Brain microvascular endothelial cell (primary cell): ENCODE measurements around the gene HRH2.
"Not testable (repeated sequence)": the region's sequence is repeated elsewhere in the genome, so short reads cannot be mapped to it uniquely, and the experiment has no call there.

ENCODE experiments used
- DNase-seq: peaks from one replicate; pipeline ENCODE4 v3.0.0-alpha.2; 2020
- H3K27ac ChIP-seq: fragments of 250-450 bp; sonication (Bioruptor Pico); 2 replicates; pipeline ENCODE4 v1.5.1; 2020; ENCODE audit warnings: mild to moderate bottlenecking, moderate library complexity
- H3K27me3 ChIP-seq: fragments of 250-450 bp; sonication (Bioruptor Pico); replicated peaks from 2 replicates; pipeline ENCODE4 v1.5.1; 2020; ENCODE audit warnings: mild to moderate bottlenecking
- H3K36me3 ChIP-seq: fragments of 250-450 bp; sonication (Bioruptor Pico); replicated peaks from 2 replicates; pipeline ENCODE4 v1.5.1; 2020; ENCODE audit warnings: mild to moderate bottlenecking
- H3K4me3 ChIP-seq: 2 replicates; pipeline ENCODE4 v1.5.1; 2011; ENCODE audit warnings: low read depth, mild to moderate bottlenecking, control low read depth, low read length, moderate library complexity
- in situ Hi-C: cut with HindIII; loops from 2 replicates; pipeline ENCODE4 v1.10.0; 2017; ENCODE audit warnings: low sequenced_read_pairs, low pct_ligation_motif_present
- TF ChIP-seq, protein P1 (sequence below): IDR thresholded peaks from 2 replicates; pipeline ENCODE4 v1.5.1; 2011; ENCODE audit warnings: low read depth, mild to moderate bottlenecking, moderate library complexity, low read length, control low read depth, inconsistent platforms; ENCODE audit errors: missing control alignments

HRH2 gene

DNA sequence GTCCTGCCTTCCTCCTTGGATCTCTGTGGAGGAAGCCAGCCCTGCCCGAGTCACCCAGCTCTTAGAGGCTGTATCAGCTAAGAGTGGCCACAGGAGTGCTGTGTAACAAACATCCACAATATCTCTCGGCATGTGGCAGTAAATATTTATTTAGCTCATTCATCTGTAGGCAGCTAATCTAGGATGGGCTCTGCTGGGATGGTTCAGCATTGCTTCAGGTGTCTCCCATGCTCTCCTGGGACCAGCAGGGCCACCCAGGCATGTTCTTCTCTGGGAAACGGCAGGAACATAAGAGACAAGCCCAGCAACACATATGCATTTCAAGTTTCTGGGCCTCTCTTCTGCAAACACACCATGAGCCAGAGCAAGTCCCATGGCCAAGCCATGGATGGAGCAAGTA lies 56.1 kb downstream of the HRH2 start:
- no peaks in the 10 kb centered on the region for H3K27me3 ChIP-seq
- TF ChIP-seq, protein P1, sequence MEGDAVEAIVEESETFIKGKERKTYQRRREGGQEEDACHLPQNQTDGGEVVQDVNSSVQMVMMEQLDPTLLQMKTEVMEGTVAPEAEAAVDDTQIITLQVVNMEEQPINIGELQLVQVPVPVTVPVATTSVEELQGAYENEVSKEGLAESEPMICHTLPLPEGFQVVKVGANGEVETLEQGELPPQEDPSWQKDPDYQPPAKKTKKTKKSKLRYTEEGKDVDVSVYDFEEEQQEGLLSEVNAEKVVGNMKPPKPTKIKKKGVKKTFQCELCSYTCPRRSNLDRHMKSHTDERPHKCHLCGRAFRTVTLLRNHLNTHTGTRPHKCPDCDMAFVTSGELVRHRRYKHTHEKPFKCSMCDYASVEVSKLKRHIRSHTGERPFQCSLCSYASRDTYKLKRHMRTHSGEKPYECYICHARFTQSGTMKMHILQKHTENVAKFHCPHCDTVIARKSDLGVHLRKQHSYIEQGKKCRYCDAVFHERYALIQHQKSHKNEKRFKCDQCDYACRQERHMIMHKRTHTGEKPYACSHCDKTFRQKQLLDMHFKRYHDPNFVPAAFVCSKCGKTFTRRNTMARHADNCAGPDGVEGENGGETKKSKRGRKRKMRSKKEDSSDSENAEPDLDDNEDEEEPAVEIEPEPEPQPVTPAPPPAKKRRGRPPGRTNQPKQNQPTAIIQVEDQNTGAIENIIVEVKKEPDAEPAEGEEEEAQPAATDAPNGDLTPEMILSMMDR = no peak
- H3K27ac ChIP-seq = no peak overlapping the region
- no peaks in the 10 kb centered on the region for H3K36me3 ChIP-seq
- in situ Hi-C loops = no loop called here
- DNase-seq = no peak
- no peak overlapping the region for H3K4me3 ChIP-seq

DNA sequence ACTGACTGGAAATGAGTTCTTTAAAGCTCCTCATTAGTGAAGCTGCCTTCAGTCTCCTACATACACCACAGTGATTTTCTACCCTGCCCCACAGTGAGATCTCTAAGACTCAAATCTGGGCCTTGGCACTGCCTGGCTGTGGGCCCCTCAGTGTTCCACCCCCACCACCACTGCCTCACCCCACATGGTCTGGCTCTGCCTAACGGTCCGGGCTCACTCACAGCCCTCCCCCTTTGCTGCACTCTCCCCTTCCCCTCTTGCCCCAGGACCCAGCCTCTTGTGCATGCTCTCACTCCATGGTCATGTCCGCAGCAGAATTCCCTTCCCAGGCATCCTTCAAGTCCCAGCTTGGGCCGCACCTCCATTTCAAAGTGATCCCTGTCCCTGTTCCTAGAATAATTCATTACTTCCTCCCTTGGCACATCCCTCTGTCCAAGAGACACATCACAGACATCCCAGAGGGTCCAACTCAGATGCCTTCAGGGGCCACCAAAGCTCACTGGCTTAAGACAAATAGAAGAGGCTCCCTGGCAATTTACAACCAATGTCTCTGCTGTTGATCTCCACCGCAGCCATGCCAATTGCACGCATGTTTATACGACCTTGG lies 56.7 kb downstream of the HRH2 start:
- TF ChIP-seq, protein P1 = no peak
- no peak overlapping the region for H3K27ac ChIP-seq
- no peaks in the 10 kb centered on the region for H3K36me3 ChIP-seq
- no peak overlapping the region for H3K4me3 ChIP-seq
- no peaks in the 10 kb centered on the region for H3K27me3 ChIP-seq
- DNase-seq = no peak
- in situ Hi-C loops = no loop called here

DNA sequence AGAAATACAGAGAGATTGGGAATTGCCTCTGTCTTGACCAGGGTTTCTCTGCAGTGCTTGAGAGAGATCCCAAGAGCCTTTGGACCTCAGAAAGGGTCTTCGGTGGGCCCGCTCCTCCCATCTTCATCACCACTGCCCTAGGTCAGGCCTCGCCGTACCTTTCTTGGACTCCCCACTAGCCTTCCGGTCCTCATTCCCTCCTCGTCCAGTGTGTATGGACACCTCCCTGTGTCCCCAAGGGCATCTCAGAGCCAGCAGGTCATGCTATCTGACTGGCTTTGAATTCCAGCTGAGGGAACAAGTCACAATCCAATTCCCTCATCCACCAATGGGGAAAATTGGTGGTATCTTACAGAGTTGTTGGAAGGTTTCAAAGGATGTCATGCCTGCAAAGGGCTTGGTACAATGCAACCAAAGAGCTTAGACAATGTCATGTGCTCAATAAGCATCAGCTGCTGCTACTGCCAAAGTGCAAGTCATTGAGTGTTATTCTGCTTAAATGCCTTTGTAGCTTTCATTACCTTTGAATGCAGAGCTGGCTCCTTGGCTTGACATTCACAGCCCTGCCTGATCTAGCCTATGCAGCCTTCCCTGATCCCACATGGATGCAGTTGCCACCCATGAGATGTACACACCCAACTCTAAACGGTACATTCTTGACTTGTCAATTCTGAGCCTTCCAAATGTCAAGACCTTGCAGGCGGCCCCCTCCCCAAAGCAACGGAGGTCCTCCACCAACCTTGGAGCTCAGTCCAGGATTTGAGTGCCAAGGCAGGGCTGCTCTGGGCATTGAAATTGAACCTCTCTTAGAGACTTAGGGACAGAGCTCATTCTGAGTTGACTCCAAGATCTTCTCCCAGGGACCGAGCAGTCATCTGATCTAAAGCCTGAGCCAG lies 58.0 kb downstream of the HRH2 start:
- Histone ChIP-seq H3K4me3 (no peak overlapping the region), H3K27me3 (no peaks in the 10 kb centered on the region), H3K27ac (no peak overlapping the region), H3K36me3 (no peaks in the 10 kb centered on the region)
- TF ChIP-seq, protein P1 = no peak
- in situ Hi-C loops = no loop called here
- DNase-seq = no peak

DNA sequence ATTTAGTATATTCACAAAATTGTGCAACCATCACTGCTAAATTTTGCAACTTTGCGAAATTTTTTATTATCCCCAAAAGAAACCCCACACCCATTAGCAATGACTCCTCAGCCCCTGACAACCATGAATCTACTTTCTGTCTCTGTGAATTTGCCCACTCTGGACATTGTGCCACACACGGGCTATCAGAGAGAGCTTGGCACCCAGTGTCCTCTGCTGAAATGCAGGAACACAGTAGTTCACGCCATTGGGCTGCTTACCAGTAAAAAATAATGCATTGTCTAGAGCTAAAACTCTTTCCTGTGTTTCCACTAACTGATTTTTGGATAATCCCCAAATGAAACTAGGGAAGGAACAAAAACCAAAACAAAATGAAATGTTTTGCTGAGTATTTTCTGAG lies 60.0 kb downstream of the HRH2 start:
- H3K27me3 ChIP-seq = no peaks in the 10 kb centered on the region

DNA sequence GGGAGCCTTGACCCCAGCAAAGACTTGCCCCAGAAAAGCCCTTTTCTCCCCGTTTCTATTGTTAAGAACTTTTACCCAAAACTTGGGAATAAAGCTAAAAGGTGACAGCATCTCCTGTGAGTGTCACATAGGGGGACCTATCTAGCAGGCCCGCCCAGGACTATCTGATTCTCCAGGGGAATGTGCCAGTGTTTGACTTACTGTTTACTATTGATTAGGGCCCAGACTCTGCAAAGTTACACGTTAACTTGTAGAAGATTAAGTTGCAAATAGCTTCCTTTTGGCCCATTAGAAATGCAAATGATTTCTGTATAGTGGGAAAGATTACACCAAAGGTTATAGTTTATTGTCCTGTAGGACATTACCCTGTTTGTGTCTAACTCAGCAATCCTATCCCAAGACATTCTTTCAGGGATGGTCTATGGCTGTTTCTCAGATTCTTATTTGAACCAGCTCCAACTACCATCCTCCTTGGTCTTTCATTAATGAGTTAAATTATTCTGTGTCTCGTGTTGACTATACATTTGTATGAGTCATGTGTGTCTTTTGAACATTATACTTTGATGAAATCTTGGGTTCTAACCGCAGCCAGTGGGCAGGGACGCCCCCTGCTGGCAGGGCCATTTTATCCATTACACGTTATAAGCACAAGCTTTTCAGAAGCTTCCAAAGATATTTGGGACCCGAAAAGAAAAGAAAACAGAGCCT lies 60.7 kb downstream of the HRH2 start:
- H3K36me3 ChIP-seq = no peaks in the 10 kb centered on the region
- TF ChIP-seq, protein P1 = peak; percentile 61
- H3K27me3 ChIP-seq = no peaks in the 10 kb centered on the region
- peak; percentile 65 for DNase-seq
- no peak overlapping the region for H3K27ac ChIP-seq
- in situ Hi-C loops = no loop called here
- no peak overlapping the region for H3K4me3 ChIP-seq

More for the DNA sequence above, 60.0 kb downstream of the HRH2 start:
- no peak for DNase-seq
- no peak overlapping the region for H3K27ac ChIP-seq
- H3K36me3 ChIP-seq = no peaks in the 10 kb centered on the region
- TF ChIP-seq, protein P1 = no peak
- no peak overlapping the region for H3K4me3 ChIP-seq
- in situ Hi-C loops = no loop called here

DNA sequence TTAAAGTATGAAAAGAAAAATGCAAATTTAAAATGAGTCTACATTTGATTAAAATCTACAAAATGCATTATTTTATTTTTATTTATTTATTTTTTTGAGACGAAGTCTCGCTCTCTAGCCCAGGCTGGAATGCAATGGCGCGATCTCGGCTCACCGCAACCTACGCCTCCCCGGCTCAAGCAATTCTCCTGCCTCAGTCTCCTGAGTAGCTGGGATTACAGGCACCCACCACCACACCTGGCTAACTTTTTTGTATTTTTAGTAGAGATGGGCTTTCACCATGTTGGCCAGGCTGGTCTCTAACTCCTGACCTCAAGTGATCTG lies 61.2 kb downstream of the HRH2 start:
- H3K27ac ChIP-seq, DNase-seq, H3K27me3 ChIP-seq, H3K4me3 ChIP-seq, in situ Hi-C loops, H3K36me3 ChIP-seq: not testable (repeated sequence)
